AG04449 (cell line): Measurements from ENCODE around the gene CRYBA1.
A peak's percentile ranks its signal among the peaks of the same experiment; 100 is the strongest.

ENCODE experiments used
- CTCF ChIA-PET: fragments of 350-600 bp; formaldehyde crosslinking; extraction: SDS; loops from one replicate; lab custom pipeline; 2021; ENCODE audit warnings: antibody characterized with exemption; lab: Yijun Ruan, JAX
- POLR2A ChIA-PET: fragments of 400-600, 350-600 bp; formaldehyde crosslinking; extraction: SDS; loops from one replicate; lab custom pipeline; 2020; ENCODE audit warnings: antibody characterized with exemption, inconsistent platforms; lab: Yijun Ruan, JAX
- DNase-seq: peaks from one replicate; pipeline ENCODE4 v3.0.0-alpha.2; 2010; ENCODE audit warnings: low read depth, low spot score
- H3K4me3 ChIP-seq: 2 replicates; pipeline ENCODE4 v1.5.1; 2011; ENCODE audit warnings: low read depth, mild to moderate bottlenecking, control low read depth, low read length
- TF ChIP-seq, protein P1 (sequence below): IDR thresholded peaks from one replicate; pipeline ENCODE4 v1.5.1; 2011; ENCODE audit warnings: mild to moderate bottlenecking, moderate library complexity, low read length, control low read depth, inconsistent platforms; ENCODE audit not compliant: insufficient read depth; ENCODE audit errors: missing control alignments

The CRYBA1 gene

DNA sequence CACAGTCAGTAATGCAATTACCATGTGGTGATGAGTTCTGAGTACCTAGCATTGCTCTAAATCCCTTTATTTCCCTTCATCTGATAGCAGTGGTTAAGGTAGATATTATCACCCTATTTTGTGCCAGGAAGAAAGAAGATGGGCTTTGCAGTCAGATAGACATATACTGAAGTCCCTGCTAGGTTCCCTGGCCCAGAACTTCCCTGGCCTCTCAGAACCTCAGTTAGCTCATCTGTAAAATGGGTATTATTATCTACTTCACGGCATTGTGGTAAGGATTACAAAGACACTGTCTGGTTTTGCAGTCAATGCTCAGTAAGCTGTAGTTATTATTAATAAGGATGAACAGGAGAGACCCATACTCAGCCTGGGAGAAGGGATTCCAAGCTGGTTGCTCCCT is 4.6 kb upstream of the CRYBA1 start:
- ChIA-PET CTCF (interaction anchor here (0.6 to 4.9 kb wide), 8 partner anchors 9 to 118 kb away, joined by 3 to 40 read pairs (median 11); no protein-coding TSS in a partner anchor), POLR2A (interaction anchor here (0.6 to 3.0 kb wide), 2 partner anchors 8 to 23 kb away, joined by 3 to 18 read pairs; no protein-coding TSS in a partner anchor)
- DNase-seq, result no peak
- no peak overlapping the region for H3K4me3 ChIP-seq
- TF ChIP-seq, protein P1, sequence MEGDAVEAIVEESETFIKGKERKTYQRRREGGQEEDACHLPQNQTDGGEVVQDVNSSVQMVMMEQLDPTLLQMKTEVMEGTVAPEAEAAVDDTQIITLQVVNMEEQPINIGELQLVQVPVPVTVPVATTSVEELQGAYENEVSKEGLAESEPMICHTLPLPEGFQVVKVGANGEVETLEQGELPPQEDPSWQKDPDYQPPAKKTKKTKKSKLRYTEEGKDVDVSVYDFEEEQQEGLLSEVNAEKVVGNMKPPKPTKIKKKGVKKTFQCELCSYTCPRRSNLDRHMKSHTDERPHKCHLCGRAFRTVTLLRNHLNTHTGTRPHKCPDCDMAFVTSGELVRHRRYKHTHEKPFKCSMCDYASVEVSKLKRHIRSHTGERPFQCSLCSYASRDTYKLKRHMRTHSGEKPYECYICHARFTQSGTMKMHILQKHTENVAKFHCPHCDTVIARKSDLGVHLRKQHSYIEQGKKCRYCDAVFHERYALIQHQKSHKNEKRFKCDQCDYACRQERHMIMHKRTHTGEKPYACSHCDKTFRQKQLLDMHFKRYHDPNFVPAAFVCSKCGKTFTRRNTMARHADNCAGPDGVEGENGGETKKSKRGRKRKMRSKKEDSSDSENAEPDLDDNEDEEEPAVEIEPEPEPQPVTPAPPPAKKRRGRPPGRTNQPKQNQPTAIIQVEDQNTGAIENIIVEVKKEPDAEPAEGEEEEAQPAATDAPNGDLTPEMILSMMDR, result no peak

DNA sequence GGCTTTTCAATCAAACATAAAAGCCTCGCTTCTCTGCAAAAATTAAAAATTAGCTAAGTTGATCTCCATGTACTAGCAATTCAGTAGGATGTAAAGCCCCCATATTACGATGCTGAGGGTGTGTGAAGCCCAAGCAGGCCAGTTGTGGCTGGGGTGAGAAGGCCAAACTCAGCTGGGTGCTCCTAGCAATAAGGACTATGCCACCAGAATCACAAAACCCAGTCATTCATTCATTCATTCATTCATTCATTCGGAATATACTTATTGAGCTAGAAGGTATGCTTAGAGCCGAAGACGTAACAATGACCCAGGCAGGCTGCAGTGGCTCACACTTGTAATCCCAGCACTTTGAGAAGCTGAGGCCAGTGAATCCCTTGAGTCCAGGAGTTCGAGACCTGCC is 3.9 kb upstream of the CRYBA1 start:
- H3K4me3 ChIP-seq, result no peak overlapping the region
- ChIA-PET CTCF (interaction anchor here (0.8 to 4.9 kb wide), 8 partner anchors 8 to 119 kb away, joined by 3 to 40 read pairs (median 10); no protein-coding TSS in a partner anchor), POLR2A (interaction anchor here (3.0 kb wide), 1 partner anchor 8 kb away, joined by 18 read pairs; no protein-coding TSS in a partner anchor)
- TF ChIP-seq, protein P1, result no peak
- no peak for DNase-seq

DNA sequence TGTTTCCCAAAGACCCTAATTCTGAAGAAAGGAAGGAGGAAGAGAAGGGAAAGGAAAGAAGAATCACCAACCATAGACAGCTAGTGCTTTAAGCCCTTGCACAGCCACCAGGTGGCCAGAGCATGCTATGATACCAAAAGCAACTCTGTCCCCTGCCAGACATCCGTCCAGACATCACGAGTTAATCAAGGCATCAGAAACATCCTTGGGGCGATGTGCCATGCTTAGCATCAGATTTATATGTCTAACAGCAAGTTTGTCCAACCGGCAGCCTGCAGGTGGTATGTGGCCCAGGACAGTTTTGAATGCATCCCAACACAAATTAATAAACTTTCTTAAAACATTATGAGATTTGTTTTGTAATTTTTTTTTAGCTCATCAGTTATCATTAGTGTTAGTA is 2.9 kb upstream of the CRYBA1 start:
- POLR2A ChIA-PET, result interaction anchor here (0.6 kb wide), 1 partner anchor 8 kb away, joined by 3 read pairs; no protein-coding TSS in a partner anchor
- TF ChIP-seq, protein P1, result peak; percentile 66
- CTCF ChIA-PET, result interaction anchor here (1.1 to 4.9 kb wide), 6 partner anchors 13 to 98 kb away, joined by 3 to 40 read pairs (median 5); partner anchors contain the start of gene MYO18A
- no peak for DNase-seq
- no peak overlapping the region for H3K4me3 ChIP-seq

DNA sequence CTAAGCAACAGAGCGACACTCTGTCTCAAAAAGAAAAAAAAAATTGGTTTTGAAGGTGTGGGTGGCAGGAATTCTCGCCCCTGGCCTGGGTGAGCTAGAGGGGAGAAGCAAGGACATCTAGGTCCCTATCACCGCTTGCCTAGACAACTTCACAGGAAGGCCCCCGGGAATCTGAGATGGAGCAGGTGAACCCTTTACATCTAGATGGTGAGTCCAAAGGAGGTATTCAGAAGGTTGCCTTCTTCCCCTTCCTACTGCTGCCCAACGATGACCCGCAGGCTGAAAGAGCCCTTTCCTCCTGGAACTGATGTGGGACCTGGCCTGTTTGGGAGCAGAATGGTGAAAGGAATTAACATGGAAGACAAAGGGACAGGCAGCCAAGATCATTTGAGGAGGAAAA is 1.3 kb upstream of the CRYBA1 start:
- no peak for DNase-seq
- ChIA-PET POLR2A (no interaction called here), CTCF (no interaction called here)
- TF ChIP-seq, protein P1, result no peak
- no peak overlapping the region for H3K4me3 ChIP-seq

DNA sequence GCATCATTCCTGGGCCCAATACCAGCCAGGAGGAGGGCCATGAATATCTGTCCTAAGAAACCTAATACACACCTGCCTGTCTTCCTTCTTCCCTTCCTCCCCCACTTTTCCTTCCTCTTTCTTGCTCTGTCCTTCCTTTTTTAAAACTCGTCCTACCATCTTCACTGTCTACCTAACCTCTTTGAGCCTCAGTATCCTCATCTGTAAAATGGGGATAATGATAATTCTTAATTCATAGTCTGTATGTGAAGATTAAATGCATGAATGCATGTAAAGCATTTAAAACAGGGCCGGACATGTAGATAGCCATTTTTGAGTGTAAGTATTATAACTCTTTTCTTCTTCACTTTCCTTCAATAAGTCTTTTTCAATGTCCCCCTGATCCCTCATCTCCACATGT is 560 bp downstream of the CRYBA1 start:
- no peak for DNase-seq
- ChIA-PET POLR2A (no interaction called here), CTCF (interaction anchor here (1.2 kb wide), 1 partner anchor 8 kb away, joined by 5 read pairs; no protein-coding TSS in a partner anchor)
- H3K4me3 ChIP-seq, result no peak overlapping the region
- TF ChIP-seq, protein P1, result no peak

DNA sequence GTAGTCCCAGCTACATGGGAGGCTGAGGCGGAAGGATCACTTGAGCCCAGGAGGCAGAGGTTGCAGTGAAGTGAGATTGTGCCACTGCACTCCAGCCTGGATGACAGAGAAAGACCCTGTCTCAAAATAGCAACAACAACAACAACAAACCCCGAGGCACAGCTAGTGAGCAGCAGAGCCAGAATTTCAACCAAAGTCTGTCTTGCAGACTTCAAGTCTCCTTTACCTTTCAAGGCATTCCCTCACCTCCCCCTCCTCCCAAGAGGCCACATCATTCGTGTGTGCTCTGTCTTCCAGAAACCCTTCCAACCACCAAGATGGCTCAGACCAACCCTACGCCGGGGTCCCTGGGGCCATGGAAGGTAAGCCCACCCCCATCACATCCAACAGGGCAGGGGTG is 2.2 kb downstream of the CRYBA1 start:
- TF ChIP-seq, protein P1, result no peak
- DNase-seq, result no peak
- H3K4me3 ChIP-seq, result no peak overlapping the region
- ChIA-PET CTCF (interaction anchor here (1.3 to 4.1 kb wide), 4 partner anchors 10 to 100 kb away, joined by 3 to 31 read pairs (median 7); no protein-coding TSS in a partner anchor), POLR2A (no interaction called here)
